Measurements from ENCODE around the gene OLA1.

Gene OLA1

DNA sequence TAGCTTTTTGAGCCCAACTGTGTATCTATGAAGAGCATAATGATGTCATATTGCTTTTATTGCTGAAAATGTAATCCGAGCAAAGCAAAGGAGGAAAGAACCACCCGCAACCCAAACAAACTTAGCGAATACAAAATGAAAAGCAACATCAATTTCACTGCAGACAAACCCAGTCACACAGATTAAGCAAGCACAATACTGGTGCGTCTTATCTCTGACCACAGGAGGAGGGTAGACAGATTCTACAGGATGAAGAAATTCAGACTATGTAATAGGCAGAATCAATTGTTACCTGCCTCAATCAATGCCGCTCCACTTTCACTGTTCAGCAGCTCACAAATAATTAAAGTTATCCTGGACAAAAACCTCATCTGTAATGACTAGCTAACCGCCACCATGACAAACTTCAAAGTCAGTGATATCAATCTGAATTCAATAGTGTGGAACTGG, 167.6 kb downstream of the OLA1 start:
- DNase-seq (ENCODE audit: low read depth in 1 of 2, low spot score in 1 of 2) = no peak
- in situ Hi-C loops (cut with HindIII; ENCODE audit: low pct_unique_long_range_greater_than_20kb, low sequenced_read_pairs) = no loop called here
- TF ChIP-seq JUND (IDR thresholded peaks at IDR 0.05; ENCODE audit: low read depth) = no peak

DNA sequence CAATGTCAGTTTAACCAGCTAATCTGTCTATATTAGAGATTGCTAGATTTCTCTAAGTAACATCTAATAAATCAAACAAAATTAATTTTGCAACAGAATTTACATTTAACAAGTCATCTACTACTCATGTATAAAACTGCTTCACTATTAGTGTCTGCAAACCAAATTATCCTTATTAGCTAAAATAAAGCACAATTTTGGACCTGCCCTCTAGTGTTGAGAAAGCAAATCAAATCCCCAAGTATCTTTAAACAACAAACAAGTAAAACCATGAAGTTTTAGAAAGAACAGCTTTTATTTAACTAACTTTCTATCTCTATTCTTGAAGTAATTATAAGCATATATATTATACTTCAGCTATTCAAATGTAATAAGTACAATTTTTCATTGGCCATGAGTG, 170.1 kb downstream of the OLA1 start:
- in situ Hi-C loops (cut with HindIII; ENCODE audit: low pct_unique_long_range_greater_than_20kb, low sequenced_read_pairs) = no loop called here
- TF ChIP-seq JUND (IDR thresholded peaks at IDR 0.05; ENCODE audit: low read depth) = no peak
- no peak for DNase-seq (ENCODE audit: low read depth in 1 of 2, low spot score in 1 of 2)

DNA sequence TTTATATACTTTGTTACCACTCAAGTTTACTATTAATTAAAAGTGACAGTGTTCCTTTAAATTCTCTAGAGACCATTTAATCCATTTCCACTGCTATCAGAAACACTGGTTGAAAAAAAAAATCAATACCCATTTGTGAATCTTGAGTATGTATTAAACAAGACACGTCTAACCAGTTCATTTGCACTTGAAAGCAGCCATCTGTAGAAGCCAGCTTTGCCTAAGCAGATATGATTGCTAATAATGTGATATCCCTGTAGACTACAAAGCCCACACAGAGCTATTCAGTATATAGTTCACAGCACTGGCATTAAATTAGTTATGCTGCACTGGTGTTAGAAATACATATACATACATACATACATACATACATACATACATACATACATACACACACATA, 171.4 kb downstream of the OLA1 start:
- no peak for DNase-seq (ENCODE audit: low read depth in 1 of 2, low spot score in 1 of 2)
- in situ Hi-C loops (cut with HindIII; ENCODE audit: low pct_unique_long_range_greater_than_20kb, low sequenced_read_pairs) = no loop called here
- TF ChIP-seq JUND (IDR thresholded peaks at IDR 0.05; ENCODE audit: low read depth) = no peak

DNA sequence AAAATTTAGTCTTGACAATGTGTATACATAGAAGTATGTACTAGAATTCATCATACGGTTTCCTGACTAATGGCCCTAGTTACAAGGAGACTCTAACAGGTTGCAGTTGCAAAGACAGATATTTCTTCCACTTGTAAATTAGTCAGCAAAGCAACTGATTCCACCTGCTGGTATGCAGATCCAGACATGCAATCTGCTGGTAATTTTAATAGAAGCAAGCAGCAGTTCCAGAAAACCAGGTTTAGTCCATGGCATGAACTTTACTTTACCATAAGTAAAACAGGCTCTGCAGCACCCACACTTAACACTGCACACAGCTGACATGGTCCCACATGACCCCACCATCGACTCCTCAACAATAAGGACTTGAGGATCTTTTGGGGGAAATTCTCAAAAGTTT, 172.3 kb downstream of the OLA1 start:
- DNase-seq (ENCODE audit: low read depth in 1 of 2, low spot score in 1 of 2) = peak in 1 of 2 experiments; percentile 11
- in situ Hi-C loops (cut with HindIII; ENCODE audit: low pct_unique_long_range_greater_than_20kb, low sequenced_read_pairs) = no loop called here
- no peak for TF ChIP-seq JUND (IDR thresholded peaks at IDR 0.05; ENCODE audit: low read depth)

DNA sequence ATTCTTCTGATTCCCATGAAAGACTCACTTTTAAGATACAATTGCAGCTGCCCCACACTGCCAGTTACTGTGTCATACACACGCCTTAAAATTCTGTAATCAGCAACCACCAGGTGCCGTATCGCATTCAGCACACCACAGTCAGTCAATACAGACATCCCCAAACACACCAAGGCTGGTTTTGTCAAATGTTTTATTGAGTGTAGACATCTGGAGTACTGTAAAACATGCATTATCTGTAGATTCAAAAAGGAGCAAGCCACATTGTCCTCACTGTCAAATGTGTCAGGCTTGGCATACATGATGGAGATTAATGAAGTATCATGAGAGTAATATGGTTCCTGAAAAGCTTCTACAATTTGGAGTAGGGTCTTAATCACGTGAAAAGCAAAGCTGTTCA, 173.5 kb downstream of the OLA1 start:
- TF ChIP-seq JUND (IDR thresholded peaks at IDR 0.05; ENCODE audit: low read depth) = no peak
- DNase-seq (ENCODE audit: low read depth in 1 of 2, low spot score in 1 of 2) = no peak
- in situ Hi-C loops (cut with HindIII; ENCODE audit: low pct_unique_long_range_greater_than_20kb, low sequenced_read_pairs) = no loop called here

DNA sequence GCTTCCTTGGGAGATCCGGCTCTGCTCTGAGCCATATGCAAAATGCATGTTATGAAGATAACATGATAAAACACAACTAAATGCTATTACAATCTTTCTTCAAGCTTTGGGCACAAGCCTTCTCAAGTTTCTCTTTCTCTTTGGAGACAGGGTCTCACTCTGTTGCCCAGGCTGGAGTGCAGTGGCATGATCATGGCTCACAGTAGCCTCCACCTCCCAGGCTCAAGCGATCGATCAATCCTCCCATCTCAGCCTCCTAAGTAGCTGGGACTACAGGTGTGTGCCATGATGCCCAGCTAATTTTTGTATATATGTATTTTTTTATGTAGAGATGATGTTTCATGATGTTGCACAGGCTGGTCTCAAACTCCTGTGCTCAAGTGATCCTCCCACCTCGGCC, 175.5 kb downstream of the OLA1 start:
- TF ChIP-seq JUND (IDR thresholded peaks at IDR 0.05; ENCODE audit: low read depth) = no peak
- DNase-seq (ENCODE audit: low read depth in 1 of 2, low spot score in 1 of 2) = no peak
- in situ Hi-C loops (cut with HindIII; ENCODE audit: low pct_unique_long_range_greater_than_20kb, low sequenced_read_pairs) = no loop called here

DNA sequence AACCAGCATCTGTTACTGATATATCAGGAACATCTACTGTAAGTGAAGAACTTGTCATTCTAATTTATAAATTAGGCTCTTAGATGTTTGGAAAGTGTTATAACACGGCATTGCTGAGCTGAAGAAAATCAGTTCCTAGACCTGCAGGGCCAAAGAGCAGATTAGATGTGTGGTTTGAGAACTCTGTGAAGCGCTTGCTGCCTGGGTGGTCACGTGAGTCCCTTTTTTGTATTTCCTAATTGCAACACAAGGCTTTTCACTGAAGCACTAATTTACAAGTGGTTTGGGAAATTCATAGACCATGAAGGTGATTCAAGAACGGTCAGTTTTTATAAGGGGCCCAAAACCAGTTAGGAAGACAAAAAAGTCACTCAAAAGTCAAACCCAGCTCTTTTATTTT, 176.3 kb downstream of the OLA1 start:
- in situ Hi-C loops (cut with HindIII; ENCODE audit: low pct_unique_long_range_greater_than_20kb, low sequenced_read_pairs) = no loop called here
- DNase-seq (ENCODE audit: low read depth in 1 of 2, low spot score in 1 of 2) = no peak
- TF ChIP-seq JUND (IDR thresholded peaks at IDR 0.05; ENCODE audit: low read depth) = no peak

DNA sequence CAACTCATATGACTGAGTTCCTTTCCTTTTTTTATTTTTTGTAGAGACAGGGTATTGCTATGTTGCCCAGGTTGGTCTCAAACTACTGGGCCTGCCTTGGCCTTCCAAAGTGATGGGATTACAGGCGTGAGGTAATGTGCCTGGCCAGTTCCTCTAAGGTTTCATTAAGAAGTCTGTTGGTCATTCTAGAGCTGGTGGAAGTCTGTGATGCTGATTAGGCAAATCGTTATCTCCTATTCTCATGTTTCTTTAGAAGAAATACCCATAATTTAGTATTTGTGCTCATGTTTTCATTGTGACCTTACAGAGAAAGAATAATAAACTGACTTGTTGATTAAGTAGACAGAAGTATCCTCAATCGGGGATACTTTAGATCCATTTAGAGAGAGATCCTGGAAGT, 177.0 kb downstream of the OLA1 start:
- TF ChIP-seq JUND (IDR thresholded peaks at IDR 0.05; ENCODE audit: low read depth) = no peak
- DNase-seq (ENCODE audit: low read depth in 1 of 2, low spot score in 1 of 2) = no peak
- in situ Hi-C loops (cut with HindIII; ENCODE audit: low pct_unique_long_range_greater_than_20kb, low sequenced_read_pairs) = no loop called here

DNA sequence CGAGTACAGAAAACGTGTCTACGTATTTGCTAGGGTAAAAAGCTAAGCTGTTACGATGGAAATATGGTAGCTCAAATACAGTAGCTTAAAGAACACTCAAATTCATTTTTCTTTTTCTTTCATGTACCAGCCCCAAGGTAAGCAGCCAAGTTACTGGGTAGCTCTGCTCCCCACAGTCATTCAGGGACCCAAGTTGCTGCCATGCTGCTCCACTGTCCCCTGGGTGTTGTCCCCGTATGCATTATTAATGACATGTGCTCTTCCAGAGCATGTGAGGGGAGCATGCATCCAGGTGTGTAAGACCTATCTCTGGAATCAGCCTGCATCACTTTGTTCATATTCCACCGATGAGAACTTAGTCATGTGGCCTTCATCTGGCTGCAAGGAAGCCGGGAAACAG, 178.1 kb downstream of the OLA1 start:
- TF ChIP-seq JUND (IDR thresholded peaks at IDR 0.05; ENCODE audit: low read depth) = no peak
- no peak for DNase-seq (ENCODE audit: low read depth in 1 of 2, low spot score in 1 of 2)
- in situ Hi-C loops (cut with HindIII; ENCODE audit: low pct_unique_long_range_greater_than_20kb, low sequenced_read_pairs) = no loop called here

DNA sequence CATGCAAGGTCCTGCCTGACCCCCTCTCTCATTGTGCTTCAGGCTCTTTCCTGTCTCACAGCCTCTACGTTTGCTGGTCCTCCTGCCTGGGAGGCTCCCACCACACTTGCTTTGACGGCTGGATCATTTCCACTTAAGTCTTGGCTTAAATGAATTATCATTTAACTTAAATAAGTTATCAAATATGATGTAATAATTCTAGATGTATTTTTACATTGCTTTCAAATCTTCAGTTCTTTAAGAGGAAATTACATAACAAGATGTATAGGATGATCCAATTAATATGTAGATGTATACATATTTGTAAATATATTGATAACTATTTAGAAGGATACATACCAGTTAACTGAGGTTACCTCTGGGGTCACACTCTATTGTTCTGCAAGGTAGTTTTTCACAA, 180.5 kb downstream of the OLA1 start:
- in situ Hi-C loops (cut with HindIII; ENCODE audit: low pct_unique_long_range_greater_than_20kb, low sequenced_read_pairs) = no loop called here
- TF ChIP-seq JUND (IDR thresholded peaks at IDR 0.05; ENCODE audit: low read depth) = no peak
- no peak for DNase-seq (ENCODE audit: low read depth in 1 of 2, low spot score in 1 of 2)

DNA sequence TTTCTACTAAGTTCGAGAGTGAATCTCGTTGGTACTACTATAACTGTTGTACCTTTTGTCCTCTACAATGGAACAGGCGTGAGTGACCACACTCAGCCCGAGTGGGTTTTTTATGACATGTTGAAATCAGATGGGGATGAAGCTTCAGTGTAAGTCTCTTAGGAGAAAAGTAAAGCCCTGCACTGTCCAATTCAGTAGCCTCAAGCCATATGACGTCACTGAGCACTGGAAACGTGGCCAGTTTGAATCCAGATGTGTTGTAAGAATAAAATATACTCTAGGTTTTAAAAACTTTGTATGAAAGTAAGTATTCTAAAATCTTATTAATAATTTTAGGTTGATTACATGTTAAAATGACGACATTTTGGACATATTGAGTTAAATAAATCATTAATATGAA, 181.5 kb downstream of the OLA1 start:
- no peak for TF ChIP-seq JUND (IDR thresholded peaks at IDR 0.05; ENCODE audit: low read depth)
- in situ Hi-C loops (cut with HindIII; ENCODE audit: low pct_unique_long_range_greater_than_20kb, low sequenced_read_pairs) = no loop called here
- no peak for DNase-seq (ENCODE audit: low read depth in 1 of 2, low spot score in 1 of 2)

DNA sequence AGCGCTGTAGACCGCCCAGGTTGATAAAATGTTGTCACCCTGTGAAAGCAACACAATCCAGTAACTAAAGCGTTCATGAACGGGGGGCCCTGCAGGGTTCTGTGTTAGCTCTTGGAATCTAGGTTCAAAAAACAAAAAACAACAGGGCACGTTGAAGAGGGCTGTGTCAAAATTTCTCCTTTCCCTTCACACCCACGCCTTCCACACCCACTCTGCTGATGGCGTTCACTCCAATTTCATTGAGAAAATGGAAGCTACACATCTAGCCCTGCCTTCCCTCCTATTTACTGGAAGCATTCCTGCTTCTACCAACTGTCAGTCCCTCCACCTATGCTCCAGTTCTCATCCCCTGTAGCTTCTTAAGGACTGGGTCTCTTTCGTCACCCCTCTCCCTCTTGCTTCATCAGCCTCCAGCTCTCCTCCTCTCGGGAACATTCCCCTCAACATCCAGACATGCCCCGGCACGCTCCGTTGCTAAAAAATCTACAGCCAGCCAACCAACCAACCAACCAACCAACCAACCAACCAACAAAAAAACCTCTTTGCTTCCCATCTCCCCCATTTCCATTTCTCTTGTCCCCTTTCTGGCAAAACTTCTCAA, 184.7 kb downstream of the OLA1 start:
- in situ Hi-C loops (cut with HindIII; ENCODE audit: low pct_unique_long_range_greater_than_20kb, low sequenced_read_pairs) = no loop called here
- DNase-seq (ENCODE audit: low read depth in 1 of 2, low spot score in 1 of 2) = no peak
- TF ChIP-seq JUND (IDR thresholded peaks at IDR 0.05; ENCODE audit: low read depth) = no peak

DNA sequence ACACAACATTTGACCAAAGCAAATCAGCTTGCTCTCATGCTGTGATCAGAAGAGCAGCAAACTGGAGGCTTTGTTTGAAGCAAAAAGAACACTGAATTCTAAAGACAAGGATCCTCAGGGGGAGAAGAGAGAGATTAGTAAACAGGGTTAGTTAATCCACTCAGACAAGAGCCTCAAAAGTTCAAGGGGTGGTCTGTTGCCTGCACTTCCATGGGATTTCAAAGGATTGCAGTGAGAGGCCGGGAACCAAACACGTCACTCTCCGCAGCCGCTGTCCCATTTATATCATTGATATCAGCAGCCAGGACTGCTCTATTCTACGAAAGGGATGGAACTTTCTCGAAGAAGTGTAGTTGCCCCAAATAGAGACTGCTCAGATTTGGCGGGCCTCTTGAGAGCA, 185.4 kb downstream of the OLA1 start:
- no peak for DNase-seq (ENCODE audit: low read depth in 1 of 2, low spot score in 1 of 2)
- in situ Hi-C loops (cut with HindIII; ENCODE audit: low pct_unique_long_range_greater_than_20kb, low sequenced_read_pairs) = no loop called here
- no peak for TF ChIP-seq JUND (IDR thresholded peaks at IDR 0.05; ENCODE audit: low read depth)

DNA sequence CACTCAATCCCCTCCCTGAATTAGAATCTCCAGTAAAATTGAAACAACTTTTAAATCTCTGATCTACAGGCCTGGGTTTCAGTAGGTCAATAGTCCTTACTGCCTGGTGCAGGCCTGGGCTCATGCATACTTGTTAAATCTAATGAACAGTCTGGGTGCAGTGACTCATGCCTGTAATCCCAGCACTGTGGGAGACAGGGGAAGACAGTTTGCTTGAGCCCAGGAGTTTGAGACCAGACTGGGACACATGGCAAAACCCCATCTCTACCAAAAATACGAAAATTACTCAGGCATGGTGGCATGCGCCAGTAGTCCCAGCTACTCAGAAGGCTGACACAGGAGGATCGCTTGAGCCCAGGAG, 188.5 kb downstream of the OLA1 start:
- no peak for DNase-seq (ENCODE audit: low read depth in 1 of 2, low spot score in 1 of 2)
- TF ChIP-seq JUND (IDR thresholded peaks at IDR 0.05; ENCODE audit: low read depth) = no peak
- in situ Hi-C loops (cut with HindIII; ENCODE audit: low pct_unique_long_range_greater_than_20kb, low sequenced_read_pairs) = no loop called here
